ENCODE measurements around the gene MVP.

DNA sequence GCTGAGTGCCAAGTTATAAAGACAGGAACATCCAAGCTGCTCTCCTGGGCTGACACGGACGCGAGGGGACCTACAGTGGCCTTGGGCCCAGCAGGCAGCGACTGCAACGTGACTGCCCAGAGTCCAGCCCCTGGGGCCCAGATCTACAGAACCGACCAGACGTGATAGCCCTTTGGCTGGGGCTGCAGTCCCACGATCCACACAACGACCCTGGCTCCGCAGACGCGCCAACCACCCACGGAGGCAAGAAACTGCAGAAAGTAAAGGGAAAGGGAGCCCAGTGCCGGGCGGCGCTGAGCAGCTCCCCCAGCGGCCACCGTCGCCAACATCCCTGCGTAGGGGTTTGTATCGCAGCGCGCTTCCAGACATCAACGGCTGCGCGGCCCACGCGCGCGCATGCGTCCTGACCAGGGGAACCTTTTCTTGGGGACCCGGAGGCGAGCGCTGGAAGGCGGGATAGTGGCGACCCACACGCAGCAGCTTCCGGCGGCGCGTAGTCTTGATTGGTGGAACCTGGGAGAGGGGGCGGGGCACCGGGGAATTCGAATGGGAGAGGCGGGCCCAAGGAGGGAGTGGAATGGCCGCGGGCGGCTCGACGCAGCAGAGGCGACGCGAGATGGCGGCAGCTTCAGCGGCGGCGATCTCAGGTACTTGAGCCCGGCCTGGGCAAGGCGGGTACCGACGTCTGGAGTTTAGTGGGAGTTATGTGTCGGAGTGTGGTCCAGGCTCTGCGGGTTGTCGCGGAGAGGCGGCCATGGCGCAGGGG lies 29.9 kb upstream of the MVP start, which contains the start of gene KIF22:
- TF ChIP-seq CTCF (IDR thresholded peaks at IDR 0.05) (peak; percentile 75 to 77 (median 76)), POLR2A (IDR thresholded peaks at IDR 0.05) (peak; percentile 82)
